Tibial nerve (tissue), 4 donors: ENCODE measurements around the gene GABBR2. TPM values are rescaled to one million over a fixed set of nuclear protein-coding genes. Genes with fewer than 3 reads are reported as not detected.
"Not testable (repeated sequence)": the region's sequence is repeated elsewhere in the genome, so short reads cannot be mapped to it uniquely, and the experiment has no call there.

ENCODE experiments used
- DNase-seq, 2 donors: peaks; one replicate each; pipeline ENCODE4 v3.0.0-alpha.2; 2019; ENCODE audit warnings: low spot score in 2 of 2
- H3K27ac ChIP-seq, 4 donors: fragments of 200-600 bp; sonication (generic) in 3 of 4; one replicate each; pipeline ENCODE4 v1.5.1; 2017 to 2019; ENCODE audit warnings: mild to moderate bottlenecking in 1 of 4
- H3K27me3 ChIP-seq, 2 donors: fragments of 200-600 bp; sonication (generic) in 1 of 2; one replicate each; pipeline versions ENCODE4 v1.5.1 to v1.6.0; 2017 to 2019
- H3K36me3 ChIP-seq, 3 donors: fragments of 200-600 bp; sonication (generic); one replicate each; pipeline ENCODE4 v1.5.1; 2018 to 2019
- H3K4me1 ChIP-seq, 4 donors: fragments of 200-600 bp; sonication (generic) in 3 of 4; one replicate each; pipeline ENCODE4 v1.5.1; 2017 to 2019
- H3K4me3 ChIP-seq, 4 donors: fragments of 200-600 bp; sonication (generic) in 3 of 4; one replicate each; pipeline ENCODE4 v1.5.1; 2017 to 2019; ENCODE audit warnings: mild to moderate bottlenecking in 1 of 4, moderate library complexity in 1 of 4
- H3K9me3 ChIP-seq, 4 donors: fragments of 200-600 bp; sonication (generic) in 3 of 4; one replicate each; pipeline ENCODE4 v1.5.1; 2017 to 2019
- CTCF ChIP-seq, 5 experiments: fragments of 200-600 bp in 3 of 5; fragments of 450-650 bp in 2 of 5; sonication (generic) in 3 of 5; IDR thresholded peaks; one replicate each; pipeline ENCODE4 v1.5.1; 2016 to 2019; ENCODE audit warnings: antibody characterized with exemption in 5 of 5, mild to moderate bottlenecking in 3 of 5, moderate library complexity in 2 of 5
- EP300 ChIP-seq, 2 donors: sonication (generic); formaldehyde crosslinking; IDR thresholded peaks; one replicate each; pipeline ENCODE4 v1.6.1; 2017; ENCODE audit warnings: antibody characterized with exemption in 2 of 2, mild to moderate bottlenecking in 1 of 2
- POLR2A ChIP-seq, 2 donors: fragments of 450-650 bp; IDR thresholded peaks; one replicate each; pipeline ENCODE4 v1.6.1; 2017; ENCODE audit warnings: antibody characterized with exemption in 2 of 2, mild to moderate bottlenecking in 2 of 2, moderate library complexity in 2 of 2
- WGBS, 2 donors: methylation state at CpG; one replicate each; pipeline ENCODE4 v1.1.5; 2018; 5-methylcytosine and 5-hydroxymethylcytosine counted together
- total RNA-seq, 4 donors: library from RNA; depleted of rRNA; stranded (reverse); fragments of >200 nt; gene quantifications; one replicate each; pipeline ENCODE4 v1.1.0, GENCODE V29; 2016

GABBR2 gene
- total RNA-seq, 4 donors from 2014 or later: 0.20 to 0.22 TPM; not detected in 2

GRCh38 chr9:98516205-98516896, 192.4 kb downstream of the GABBR2 start:
- H3K27me3 ChIP-seq: no peaks in the 10 kb centered on the region
- no peak overlapping the region for H3K4me3 ChIP-seq
- no peaks in the 10 kb centered on the region for H3K4me1 ChIP-seq
- no peak for TF ChIP-seq EP300 (IDR thresholded peaks at IDR 0.05)
- no peak for TF ChIP-seq CTCF (IDR thresholded peaks at IDR 0.05)
- TF ChIP-seq POLR2A (IDR thresholded peaks at IDR 0.05): no peak
- H3K9me3 ChIP-seq: peaks cover 0 to 4% (median 0%) of the 10 kb centered on the region in 4 donors
- H3K27ac ChIP-seq: no peak overlapping the region
- 90 to 92% methylated on average over 4 to 7 of the region's 7 CpGs for WGBS, 2 donors
- DNase-seq: no peak
- H3K36me3 ChIP-seq: no peaks in the 10 kb centered on the region

- H3K27me3 ChIP-seq: no peaks in the 10 kb centered on the region
- no peaks in the 10 kb centered on the region for H3K36me3 ChIP-seq
- DNase-seq: no peak
- 75 to 86% methylated on average over 4 of the region's 4 CpGs for WGBS, 2 donors
- H3K4me1 ChIP-seq: no peaks in the 10 kb centered on the region
- TF ChIP-seq EP300 (IDR thresholded peaks at IDR 0.05) (no peak), POLR2A (IDR thresholded peaks at IDR 0.05) (no peak), CTCF (IDR thresholded peaks at IDR 0.05) (no peak)
- no peak overlapping the region for H3K4me3 ChIP-seq
- H3K27ac ChIP-seq: no peak overlapping the region
- peaks cover 0 to 4% (median 0%) of the 10 kb centered on the region in 4 donors for H3K9me3 ChIP-seq
These were observed 193.1 kb downstream of the GABBR2 start for GRCh38 chr9:98515506-98516204.

DNA sequence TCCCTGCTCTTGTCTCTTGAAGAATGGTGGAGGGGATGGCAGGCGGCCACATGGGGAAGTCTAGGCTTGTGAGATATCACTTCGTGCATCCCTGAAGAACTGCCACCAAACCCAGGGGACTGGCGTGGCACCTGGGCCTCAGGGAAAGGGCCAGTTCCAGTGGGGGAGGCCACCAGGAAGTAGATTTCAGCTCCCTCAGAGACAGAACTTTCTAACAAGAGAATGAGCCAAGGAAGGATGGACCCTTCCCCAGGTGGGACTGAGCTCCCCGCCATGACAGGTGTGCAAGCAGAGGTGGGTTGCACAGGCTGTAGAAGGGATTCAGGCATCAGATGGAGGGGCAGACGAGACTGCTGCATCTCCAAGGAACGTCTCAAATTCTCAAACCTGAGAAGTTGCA, 193.9 kb downstream of the GABBR2 start:
- no peak overlapping the region for H3K4me3 ChIP-seq
- H3K9me3 ChIP-seq: peaks cover 0 to 4% (median 0%) of the 10 kb centered on the region in 4 donors
- 76 to 90% methylated on average over 6 of the region's 6 CpGs for WGBS, 2 donors
- no peaks in the 10 kb centered on the region for H3K36me3 ChIP-seq
- H3K4me1 ChIP-seq: no peaks in the 10 kb centered on the region
- TF ChIP-seq EP300 (IDR thresholded peaks at IDR 0.05) (no peak), CTCF (IDR thresholded peaks at IDR 0.05) (no peak), POLR2A (IDR thresholded peaks at IDR 0.05) (no peak)
- no peak for DNase-seq
- H3K27me3 ChIP-seq: no peaks in the 10 kb centered on the region
- H3K27ac ChIP-seq: no peak overlapping the region

GRCh38 chr9:98508217-98508919, 200.4 kb downstream of the GABBR2 start:
- not testable (repeated sequence) for H3K9me3 ChIP-seq, H3K4me1 ChIP-seq, H3K27ac ChIP-seq, H3K4me3 ChIP-seq, H3K36me3 ChIP-seq, H3K27me3 ChIP-seq, DNase-seq
- WGBS, 2 donors: 80 to 91% methylated on average over 24 to 25 of the region's 25 CpGs

DNA sequence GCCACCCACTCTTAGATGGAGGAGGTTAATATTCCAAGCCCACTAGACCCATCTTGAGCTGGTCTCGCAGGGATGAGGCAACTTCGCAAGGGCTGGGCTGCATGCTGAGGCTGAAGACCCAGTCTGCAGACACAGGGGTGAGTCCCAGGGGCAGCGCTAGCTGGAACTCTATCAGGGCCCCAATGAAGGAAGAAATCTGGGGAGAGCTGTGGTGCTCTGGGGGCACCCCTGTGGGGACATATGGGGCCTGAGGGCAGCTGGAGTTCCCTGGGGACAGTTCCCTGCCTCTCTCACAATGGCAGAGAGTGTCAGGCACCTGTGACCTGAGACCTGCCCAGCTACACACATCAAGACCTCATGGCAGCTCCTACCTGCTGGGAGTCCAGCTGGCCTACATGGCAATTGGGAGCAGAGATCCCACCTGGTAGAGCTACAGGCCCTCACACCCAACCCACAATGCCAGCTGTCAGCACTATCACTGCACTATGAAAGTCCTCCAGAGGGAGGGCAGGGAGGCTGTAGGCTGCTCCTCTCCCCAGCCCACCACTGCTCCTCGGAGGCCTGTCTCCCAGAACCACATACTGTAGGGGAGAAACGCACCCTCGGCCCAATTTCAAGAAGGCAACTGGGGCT, 202.2 kb downstream of the GABBR2 start:
- no peaks in the 10 kb centered on the region for H3K27me3 ChIP-seq
- H3K27ac ChIP-seq: no peak overlapping the region
- H3K4me1 ChIP-seq: peaks cover 0 to 3% (median 0%) of the 10 kb centered on the region in 4 donors
- DNase-seq: no peak
- TF ChIP-seq CTCF (IDR thresholded peaks at IDR 0.05) (no peak), EP300 (IDR thresholded peaks at IDR 0.05) (no peak), POLR2A (IDR thresholded peaks at IDR 0.05) (no peak)
- no peaks in the 10 kb centered on the region for H3K36me3 ChIP-seq
- WGBS, 2 donors: 90 to 94% methylated on average over 6 of the region's 6 CpGs
- H3K9me3 ChIP-seq: no peaks in the 10 kb centered on the region
- H3K4me3 ChIP-seq: no peak overlapping the region
